Measurements from ENCODE around the gene MCC.

DNA sequence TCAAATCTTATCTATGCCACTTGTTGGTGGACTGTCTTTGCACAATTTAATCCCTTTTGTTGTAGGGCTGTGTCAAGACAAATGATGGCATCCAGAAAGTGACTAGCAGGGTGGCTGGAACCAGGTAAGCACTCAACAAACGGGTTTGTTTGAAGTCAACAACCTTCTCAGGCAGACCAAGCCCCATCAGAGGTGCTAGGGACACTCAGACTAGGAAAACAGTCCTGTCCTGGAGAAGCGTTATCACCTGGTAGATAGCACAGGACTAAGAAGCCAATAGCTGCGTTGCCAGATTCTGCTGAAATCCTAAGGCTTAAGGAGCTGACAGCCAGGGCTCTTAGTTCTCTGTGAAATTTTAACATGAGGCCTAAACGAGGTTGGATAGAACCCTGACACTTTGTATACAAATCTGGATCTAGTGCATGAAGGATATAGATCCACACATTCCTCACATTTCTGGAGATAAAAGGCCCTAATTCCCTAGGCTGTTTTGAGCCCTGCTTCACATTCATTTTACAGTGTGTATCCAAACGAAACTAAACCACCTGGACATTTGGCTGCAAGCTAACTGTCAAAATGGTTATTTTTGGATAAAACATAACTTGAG is 331.9 kb downstream of the MCC start:
- TF ChIP-seq, protein P1, sequence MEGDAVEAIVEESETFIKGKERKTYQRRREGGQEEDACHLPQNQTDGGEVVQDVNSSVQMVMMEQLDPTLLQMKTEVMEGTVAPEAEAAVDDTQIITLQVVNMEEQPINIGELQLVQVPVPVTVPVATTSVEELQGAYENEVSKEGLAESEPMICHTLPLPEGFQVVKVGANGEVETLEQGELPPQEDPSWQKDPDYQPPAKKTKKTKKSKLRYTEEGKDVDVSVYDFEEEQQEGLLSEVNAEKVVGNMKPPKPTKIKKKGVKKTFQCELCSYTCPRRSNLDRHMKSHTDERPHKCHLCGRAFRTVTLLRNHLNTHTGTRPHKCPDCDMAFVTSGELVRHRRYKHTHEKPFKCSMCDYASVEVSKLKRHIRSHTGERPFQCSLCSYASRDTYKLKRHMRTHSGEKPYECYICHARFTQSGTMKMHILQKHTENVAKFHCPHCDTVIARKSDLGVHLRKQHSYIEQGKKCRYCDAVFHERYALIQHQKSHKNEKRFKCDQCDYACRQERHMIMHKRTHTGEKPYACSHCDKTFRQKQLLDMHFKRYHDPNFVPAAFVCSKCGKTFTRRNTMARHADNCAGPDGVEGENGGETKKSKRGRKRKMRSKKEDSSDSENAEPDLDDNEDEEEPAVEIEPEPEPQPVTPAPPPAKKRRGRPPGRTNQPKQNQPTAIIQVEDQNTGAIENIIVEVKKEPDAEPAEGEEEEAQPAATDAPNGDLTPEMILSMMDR (IDR thresholded peaks at IDR 0.05): no peak
- TF ChIP-seq POLR2A (IDR thresholded peaks at IDR 0.05): no peak
